Peyer's patch (tissue), 4 donors: ENCODE measurements around the gene TEX51.

ENCODE experiments used
- CTCF ChIP-seq, 6 experiments: fragments of 450-650 bp in 4 of 6; fragments of 200-600 bp in 2 of 6; sonication (generic) in 1 of 6; IDR thresholded peaks; one replicate each; pipeline ENCODE4 v1.5.1; 2017 to 2019; ENCODE audit warnings: antibody characterized with exemption in 6 of 6, mild to moderate bottlenecking in 3 of 6, moderate library complexity in 1 of 6
- POLR2A ChIP-seq, 2 donors: fragments of 450-650 bp; IDR thresholded peaks; one replicate each; pipeline ENCODE4 v1.5.1; 2017; ENCODE audit warnings: antibody characterized with exemption in 2 of 2, mild to moderate bottlenecking in 2 of 2, moderate library complexity in 2 of 2

GRCh38 chr2:126899616-126900185 lies 1.0 kb downstream of the TEX51 start:
- TF ChIP-seq POLR2A (IDR thresholded peaks at IDR 0.05) (no peak), CTCF (IDR thresholded peaks at IDR 0.05) (no peak)
